ENCODE measurements around the gene M1AP.

- TF ChIP-seq CTCF (IDR thresholded peaks at IDR 0.05 in 8 of 11, conservative IDR thresholded peaks at IDR 0.05 in 3 of 11) (no peak), POLR2A (IDR thresholded peaks at IDR 0.05) (no peak), POLR2AphosphoS5 (IDR thresholded peaks at IDR 0.05) (no peak)
Observed at GRCh38 chr2:74548285-74548899, 99.7 kb downstream of the M1AP start.

All from spleen (tissue), 7 donors.